ENCODE data around the gene OPN1MW3.
A peak's percentile ranks its signal among the peaks of the same experiment; 100 is the strongest.
"Not testable (repeated sequence)": the region's sequence is repeated elsewhere in the genome, so short reads cannot be mapped to it uniquely, and the experiment has no call there.

Gene OPN1MW3

DNA sequence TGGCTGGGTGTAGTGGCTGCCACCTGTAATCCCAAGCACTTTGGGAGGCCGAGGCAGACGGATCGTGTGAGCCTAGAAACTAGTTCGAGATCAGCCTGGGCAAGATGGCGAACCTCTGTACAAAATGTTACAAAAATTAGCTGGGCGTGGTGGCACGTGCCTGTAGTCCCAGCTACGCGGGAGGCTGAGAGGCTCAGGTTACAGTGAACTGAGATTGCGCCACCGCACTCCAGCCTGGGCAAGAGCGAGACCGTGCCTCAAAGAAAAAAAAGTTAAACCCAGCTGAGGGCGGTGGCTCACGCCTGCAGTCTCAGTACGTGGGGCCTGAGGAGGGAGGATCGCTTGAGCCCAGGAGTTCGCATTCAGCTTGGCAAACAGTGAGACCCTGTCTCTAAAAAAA lies 39.3 kb downstream of the OPN1MW3 start:
- DNase-seq: no peak

DNA sequence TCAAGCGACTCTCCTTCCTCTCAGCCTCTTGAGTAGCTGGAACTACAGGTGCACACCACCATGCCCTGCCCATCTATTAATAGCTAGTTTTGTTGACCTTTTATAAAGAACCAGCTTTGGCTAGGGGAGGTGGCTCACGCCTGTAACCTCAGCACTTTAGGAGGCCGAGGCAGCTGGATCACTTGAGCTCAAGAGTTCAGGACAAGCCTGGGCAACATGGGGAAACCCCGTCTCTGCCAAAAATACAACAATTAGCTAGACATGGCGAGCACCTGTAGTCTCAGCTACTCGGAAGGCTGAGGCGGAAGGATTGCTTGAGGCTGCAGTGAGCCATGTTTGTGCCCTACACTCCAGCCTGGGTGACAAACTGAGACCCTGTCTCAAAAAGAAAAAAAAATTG lies 40.9 kb downstream of the OPN1MW3 start:
- no peak for DNase-seq

DNA sequence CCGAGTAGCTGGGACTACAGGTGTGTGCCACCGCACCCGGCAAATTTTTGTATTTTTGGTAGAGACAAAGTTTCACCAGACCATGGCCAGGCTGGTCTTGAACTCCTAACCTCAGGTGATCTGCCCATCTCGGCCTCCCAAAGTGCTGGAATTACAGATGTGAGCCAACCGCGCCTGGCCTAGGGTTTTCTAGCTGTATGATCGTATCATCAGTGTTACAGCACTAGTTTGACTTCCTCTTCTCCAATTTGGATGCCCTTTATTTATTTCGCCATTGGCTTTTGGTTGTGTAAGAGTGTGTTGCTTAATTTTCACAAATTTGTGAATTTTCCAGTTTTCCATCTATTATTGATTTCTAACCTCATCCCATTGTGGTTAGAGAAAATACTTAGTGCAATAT lies 43.4 kb downstream of the OPN1MW3 start:
- no peak for DNase-seq

DNA sequence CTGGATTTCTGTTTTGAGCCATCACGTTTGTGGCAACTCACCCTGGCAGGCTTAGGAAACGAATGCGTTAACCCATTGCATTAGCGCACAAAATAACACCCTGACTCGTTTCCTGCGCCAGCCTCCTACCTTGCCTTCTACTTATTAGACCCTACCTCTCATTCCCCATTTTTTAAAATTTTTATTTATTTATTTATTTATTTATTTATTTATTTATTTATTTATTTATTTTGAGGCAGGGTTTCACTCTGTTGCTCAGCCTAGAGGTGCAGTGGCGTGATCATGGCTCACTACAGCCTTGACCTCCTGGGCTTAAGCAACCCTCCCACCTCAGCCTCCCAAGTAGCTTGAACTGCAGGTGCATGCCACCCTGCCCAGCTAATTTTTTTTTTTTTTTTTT lies 45.6 kb downstream of the OPN1MW3 start:
- DNase-seq: not testable (repeated sequence)

DNA sequence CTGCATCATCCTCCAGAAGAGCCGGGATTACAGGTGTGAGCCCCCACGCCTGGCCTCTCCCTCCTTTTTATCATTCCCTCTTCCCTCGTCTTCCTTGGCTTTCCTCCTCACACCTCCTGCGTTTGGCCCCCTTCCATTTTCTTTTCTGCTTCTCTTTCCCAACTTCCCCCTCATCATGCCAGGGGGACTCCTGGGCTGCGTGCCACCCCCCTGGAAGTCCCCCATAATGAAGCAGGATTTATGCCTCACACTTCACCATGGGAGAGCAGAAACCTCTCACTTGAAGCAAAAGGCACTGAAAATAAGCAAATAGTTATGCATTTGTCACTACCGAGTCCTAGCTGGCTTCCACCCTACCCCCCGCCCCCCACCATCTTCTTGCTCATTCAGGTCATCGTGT lies 46.1 kb downstream of the OPN1MW3 start:
- no peak for DNase-seq

DNA sequence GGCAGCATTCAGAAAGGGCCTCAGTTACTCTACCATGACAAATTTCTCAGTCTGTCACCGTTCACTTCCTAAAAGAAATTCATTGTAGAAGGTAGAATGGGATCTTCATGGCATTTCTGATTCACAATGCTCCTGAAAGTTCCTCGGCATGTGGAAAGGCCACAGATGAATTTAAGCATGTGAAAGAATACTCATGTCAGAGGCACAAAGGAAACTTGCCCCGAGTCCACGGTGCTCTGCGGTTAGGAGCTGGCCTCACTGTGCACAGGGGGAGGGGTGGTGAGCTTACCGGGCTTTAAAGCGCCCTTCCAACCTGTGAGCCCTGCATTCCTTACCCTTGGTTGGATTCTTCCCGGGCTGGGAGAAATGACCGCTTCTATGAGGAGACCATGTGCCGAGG lies 47.5 kb downstream of the OPN1MW3 start:
- DNase-seq: no peak

DNA sequence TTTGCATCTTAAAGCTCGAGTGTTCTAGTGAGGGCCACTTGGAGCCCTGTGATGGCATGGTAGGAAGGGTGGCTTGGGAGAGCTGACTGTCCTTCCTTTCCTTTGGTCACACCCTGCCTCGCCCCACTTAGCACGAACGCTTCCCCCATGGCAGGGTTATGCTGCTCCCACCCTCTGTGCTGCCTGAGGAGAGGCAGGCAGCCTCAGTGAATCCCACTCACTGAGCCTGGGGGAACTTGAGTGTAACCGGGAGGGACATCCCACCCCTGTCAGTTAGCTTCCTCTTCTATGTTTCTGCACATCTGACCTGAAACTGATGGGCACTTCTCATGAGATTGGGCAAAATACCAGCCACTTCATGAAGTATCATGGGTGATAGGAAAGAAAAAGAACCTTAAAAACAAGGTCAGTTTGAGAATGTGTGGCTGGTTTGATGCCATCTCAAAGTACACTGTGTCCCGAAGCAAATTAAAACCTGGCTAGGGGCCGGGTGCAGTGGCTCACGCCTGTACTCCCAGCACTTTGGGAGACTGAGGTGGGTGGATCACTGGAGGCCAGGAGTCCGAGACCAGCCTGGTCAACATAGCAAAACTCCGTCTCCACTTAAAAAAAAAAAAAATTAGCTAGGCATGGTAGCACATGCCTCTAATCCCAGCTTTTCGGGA lies 48.3 kb downstream of the OPN1MW3 start:
- no peak for DNase-seq

DNA sequence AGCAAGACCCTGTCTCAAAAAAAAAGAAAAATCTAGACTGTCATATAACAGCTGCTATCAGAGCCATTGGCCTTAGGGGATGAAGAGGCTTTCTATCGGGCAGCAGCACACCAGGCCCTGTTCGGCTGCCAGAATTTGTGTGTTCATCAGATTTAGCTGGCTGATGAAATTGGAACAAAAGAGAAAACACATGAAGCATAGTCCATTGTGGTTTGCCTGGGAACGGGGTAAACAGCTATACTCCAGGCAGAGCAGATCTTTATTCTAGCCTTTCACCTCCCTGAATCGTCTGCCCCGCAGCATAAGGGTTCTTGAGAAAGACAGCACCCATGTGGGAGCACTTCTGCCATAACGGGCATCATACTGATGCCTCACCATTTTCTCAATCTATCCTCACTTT lies 49.8 kb downstream of the OPN1MW3 start:
- DNase-seq: no peak

DNA sequence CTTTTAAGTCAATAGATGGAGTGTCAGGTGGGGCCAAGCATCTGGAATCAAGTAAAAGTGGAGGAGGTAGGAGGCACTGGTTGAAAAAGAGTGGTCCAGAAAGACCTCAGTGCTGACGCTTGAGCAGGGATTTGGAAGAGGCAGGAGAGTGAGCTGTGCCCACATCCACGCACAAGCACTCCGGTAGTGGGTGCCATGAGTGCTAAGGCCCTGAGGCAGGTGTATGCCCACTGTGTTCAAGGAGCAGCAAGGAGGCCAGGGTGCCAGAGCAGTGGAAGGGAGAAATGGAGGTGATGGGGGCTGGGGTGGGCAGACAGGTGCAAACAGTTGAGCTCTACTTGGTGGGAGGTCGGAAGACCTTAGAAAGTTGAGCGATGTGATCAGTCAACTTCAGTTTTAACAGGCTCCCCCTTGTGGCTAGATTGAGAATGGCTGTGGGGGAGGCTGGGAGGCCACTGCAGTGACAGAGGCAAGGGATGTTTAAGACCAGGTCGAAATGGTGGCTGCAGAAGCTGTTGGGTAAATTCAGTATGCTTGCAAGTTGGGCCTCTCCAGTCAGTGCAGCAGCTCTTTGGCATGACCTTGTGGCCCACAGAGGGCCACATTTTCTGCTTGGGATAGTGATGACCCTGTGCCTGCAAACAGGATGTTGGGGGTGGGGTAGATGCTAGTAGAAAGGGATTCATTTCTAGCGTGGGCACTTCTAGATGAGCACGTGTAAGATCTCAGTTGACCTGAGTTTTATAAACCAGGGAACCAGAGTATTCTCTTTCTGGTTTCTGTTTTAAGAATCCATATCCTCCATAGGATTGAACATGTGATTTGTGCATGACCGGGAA lies 50.9 kb downstream of the OPN1MW3 start:
- peak; percentile 45 to 83 (median 65) for DNase-seq

DNA sequence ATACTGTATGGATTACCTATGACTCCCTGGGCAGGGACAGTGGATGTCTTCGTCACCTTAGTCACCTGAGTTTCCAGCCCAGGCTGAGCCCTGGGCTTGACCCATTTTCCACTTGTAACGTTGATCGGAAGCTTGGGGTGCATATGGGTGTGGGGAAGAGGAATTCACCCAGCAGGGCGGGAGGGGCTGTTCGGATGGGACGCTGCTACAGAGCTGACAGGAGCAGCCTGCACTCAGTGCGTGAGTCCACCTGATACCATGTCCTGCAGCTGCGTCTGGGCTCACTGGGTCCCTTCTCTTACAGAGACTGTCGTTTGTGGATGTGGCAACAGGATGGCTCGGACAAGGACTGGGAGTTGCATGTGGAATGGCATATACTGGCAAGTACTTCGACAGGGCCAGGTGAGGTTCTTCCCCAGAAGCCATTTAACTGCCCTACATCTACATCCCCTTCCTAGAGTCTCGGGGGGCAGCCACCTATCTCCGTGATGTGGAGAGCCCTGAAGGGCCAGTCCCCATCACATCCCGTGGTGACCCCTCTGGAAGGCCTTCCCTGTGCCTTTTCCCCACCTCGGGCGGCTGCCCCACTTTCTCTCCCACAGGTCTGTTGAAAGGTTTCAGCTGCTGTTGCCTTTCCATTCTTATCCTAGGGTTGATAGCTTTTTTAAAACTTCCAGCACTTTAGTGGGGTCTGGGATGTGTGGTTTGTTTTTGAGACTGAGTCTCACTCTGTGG lies 51.8 kb downstream of the OPN1MW3 start:
- no peak for DNase-seq

DNA sequence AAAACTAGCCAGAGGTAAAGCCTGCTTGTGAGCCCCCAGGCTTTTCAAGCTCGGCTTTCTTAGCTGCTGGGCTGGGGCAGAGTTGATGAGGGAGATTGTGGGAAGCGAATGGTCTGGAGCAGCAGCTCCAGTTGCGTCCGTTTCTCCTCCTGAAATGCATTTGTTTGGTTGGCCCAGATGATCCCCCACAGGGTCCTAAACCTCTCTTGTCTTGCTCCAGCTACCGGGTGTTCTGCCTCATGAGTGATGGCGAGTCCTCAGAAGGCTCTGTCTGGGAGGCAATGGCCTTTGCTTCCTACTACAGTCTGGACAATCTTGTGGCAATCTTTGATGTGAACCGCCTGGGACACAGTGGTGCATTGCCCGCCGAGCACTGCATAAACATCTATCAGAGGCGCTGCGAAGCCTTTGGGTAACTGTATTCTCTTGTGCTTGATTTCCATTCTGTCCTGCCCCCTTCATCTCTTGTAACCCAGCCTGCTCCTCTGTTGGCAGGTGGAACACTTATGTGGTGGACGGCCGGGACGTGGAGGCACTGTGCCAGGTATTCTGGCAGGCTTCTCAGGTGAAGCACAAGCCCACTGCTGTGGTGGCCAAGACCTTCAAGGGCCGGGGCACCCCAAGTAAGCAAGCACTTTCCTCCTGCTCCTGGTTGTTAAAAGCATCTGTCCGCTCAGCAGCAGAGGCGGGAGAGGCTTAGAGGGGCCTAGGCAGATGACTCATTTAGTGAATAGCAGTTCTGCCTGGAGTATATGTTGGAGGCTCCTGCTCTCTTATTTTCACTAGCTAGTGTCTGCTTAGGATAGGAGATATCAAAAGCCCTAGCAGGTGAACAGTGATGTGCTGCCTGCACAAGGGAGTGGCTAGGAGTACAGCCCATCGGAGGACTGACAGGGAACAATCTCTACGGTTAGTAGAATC lies 53.5 kb downstream of the OPN1MW3 start:
- no peak for DNase-seq

DNA sequence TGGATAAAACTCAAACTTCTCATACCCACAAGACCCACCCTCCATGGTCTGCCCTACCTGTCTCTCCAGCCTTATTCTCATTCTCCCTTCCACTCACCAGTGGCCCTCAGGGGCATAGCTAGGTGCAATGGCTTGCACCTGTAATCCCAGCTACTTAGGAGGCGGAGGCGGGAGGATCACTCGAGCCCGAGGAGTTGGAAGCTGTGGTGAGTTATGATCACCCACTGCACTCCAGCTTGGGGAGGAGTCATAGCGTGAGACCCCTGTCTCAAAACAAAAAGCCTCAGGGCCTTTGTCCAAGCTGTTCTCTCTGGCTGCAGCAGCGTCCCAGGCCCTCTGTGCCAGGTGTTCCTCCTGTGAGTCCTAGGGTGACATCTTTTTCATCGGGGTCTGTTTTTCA lies 54.7 kb downstream of the OPN1MW3 start:
- DNase-seq: no peak

DNA sequence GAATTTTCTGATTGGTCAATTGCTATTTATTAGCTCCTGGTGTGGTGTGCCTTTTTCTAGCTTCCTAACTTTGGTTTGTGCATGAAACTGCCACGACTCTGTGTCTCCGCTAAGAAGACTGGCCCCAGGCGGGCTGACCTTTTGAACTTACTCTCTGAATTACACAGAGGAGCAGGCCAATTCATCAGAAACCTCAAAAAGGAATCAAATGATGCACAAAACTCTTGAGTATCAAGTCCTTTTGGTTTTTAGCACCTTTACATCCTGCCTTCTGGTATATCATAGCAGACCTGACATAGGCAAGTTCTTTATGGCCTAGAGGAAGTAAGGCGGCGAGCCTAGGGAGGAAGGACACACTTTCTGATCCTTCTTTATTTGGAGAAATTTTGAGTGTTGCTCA lies 55.8 kb downstream of the OPN1MW3 start:
- DNase-seq: peak in 2 of 6 experiments; percentile 5 to 12

DNA sequence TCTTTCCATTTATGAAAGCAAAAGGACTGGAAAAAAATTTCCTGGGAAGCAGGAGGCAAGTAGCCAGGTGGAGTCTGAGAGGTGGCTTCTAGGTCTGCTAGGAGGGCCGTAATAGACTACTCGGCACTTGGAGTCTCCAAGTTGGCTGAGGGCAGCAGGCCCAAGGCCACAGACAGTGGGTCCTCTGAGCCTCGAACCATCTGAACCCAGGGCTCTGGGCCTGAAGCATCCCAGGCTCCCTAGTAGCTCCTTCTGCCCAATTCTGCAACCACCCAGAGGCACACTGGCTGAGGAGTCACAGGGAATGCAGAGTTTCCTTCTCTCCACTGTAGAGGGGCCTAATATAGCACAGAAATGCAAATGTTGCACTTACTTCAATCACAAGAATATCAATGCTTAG lies 58.0 kb downstream of the OPN1MW3 start:
- no peak for DNase-seq

DNA sequence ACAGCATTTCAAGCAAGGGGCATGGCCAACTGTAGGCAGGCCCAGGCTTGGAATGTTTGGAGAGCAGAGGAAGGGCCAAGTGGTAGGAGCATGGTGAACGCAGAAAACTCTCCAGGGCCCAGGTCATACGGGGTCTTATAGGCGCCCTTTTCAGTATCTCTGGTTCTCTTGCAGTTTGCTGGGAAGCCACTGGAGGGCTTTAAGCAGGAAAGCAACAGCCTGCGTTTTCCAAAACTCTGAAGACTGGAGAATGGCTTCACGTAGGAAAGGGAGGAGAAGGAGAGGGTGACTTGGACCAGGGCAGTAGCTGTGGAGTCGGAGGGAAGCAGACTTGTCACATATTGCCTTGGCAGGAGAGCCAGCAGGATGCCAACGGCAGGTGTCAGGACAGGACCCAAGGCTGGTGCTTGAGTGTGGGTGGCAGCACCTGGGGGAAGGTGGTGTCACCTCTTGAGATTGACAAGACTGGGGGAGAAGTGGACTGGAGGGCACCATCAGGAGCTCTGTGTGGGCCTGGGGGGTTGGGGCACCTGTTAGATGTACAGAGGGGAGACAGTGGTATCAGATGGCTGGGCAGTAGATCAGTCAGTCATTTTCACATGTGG lies 60.1 kb downstream of the OPN1MW3 start:
- peak in 2 of 6 experiments; percentile 5 to 18 for DNase-seq

DNA sequence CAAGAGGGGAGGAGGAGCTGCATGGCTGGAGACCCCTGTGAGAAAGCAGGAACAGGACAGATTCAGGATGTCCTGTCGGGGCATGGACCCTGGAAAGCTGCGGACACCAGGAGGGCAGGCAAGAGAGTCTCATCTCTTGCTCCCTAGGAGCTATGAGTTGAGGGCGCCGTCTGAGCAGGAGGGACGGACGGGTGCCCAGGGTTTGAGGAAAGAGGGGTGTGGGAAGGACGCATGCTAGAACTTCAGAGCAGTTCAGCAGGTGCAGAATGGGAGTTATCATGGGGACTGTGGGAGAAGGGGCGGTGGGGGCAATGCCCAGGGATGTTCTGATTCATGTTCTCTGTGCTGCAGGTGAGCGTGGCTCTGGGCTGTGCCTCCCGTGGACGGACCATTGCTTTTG lies 63.0 kb downstream of the OPN1MW3 start:
- no peak for DNase-seq

All from stimulated activated naive CD4-positive, alpha-beta T cell (primary cell).